NCI-H2227 treated with DMSO at 0.1 percent for 48 hours (cell line): ENCODE data around the gene HABP4.

Source experiments
- DNase-seq: peaks from one replicate; lab custom pipeline; 2025; lab: John Stamatoyannopoulos, UW

HABP4 gene

GRCh38 chr9:96436063-96436455, 13.9 kb upstream of the HABP4 start:
- DNase-seq = no peak

- no peak for DNase-seq
Observed at GRCh38 chr9:96436456-96437126, 13.4 kb upstream of the HABP4 start.

GRCh38 chr9:96437454-96437853, 12.5 kb upstream of the HABP4 start:
- no peak for DNase-seq

- DNase-seq = no peak
Observed at GRCh38 chr9:96440671-96441199, 9.2 kb upstream of the HABP4 start.

- no peak for DNase-seq
Observed at GRCh38 chr9:96441798-96442445, 8.0 kb upstream of the HABP4 start.

- no peak for DNase-seq
Observed at GRCh38 chr9:96442491-96442890, 7.5 kb upstream of the HABP4 start.

GRCh38 chr9:96447406-96447805, 2.6 kb upstream of the HABP4 start:
- no peak for DNase-seq

GRCh38 chr9:96448546-96449170, 1.3 kb upstream of the HABP4 start:
- DNase-seq = no peak

GRCh38 chr9:96449523-96449844, 485 bp upstream of the HABP4 start:
- DNase-seq = no peak

GRCh38 chr9:96450613-96451528, 902 bp downstream of the HABP4 start:
- DNase-seq = no peak

- DNase-seq = no peak
Observed at GRCh38 chr9:96453625-96454024, 3.7 kb downstream of the HABP4 start.

GRCh38 chr9:96457266-96457665, 7.3 kb downstream of the HABP4 start:
- no peak for DNase-seq

GRCh38 chr9:96458226-96458625, 8.3 kb downstream of the HABP4 start:
- DNase-seq = no peak

- no peak for DNase-seq
Observed at GRCh38 chr9:96459268-96460007, 9.5 kb downstream of the HABP4 start.

GRCh38 chr9:96460470-96460869, 10.5 kb downstream of the HABP4 start:
- DNase-seq = no peak

- DNase-seq = no peak
Observed at GRCh38 chr9:96460882-96461281, 10.9 kb downstream of the HABP4 start.

- DNase-seq = no peak
Observed at GRCh38 chr9:96461336-96461735, 11.4 kb downstream of the HABP4 start.

GRCh38 chr9:96462541-96462940, 12.6 kb downstream of the HABP4 start:
- no peak for DNase-seq

GRCh38 chr9:96464426-96464825, 14.5 kb downstream of the HABP4 start:
- no peak for DNase-seq

GRCh38 chr9:96467784-96468183, 17.8 kb downstream of the HABP4 start:
- DNase-seq = no peak

- no peak for DNase-seq
Observed at GRCh38 chr9:96476013-96476412, 26.0 kb downstream of the HABP4 start.

- DNase-seq = no peak
Observed at GRCh38 chr9:96476591-96476990, 26.6 kb downstream of the HABP4 start.
